Adipose tissue (tissue), 3 donors: ENCODE results near the gene ATRX. TPM values are rescaled to one million over a fixed set of nuclear protein-coding genes. Genes with fewer than 3 reads are reported as not detected.
"Not testable (repeated sequence)": the region's sequence is repeated elsewhere in the genome, so short reads cannot be mapped to it uniquely, and the experiment has no call there.

ENCODE experiments used
- H3K27ac ChIP-seq: one replicate; pipeline ENCODE4 v1.5.1; 2013; ENCODE audit warnings: low read depth, low read length
- WGBS, 3 donors: extraction: QIAGEN DNeasy Blood & Tissue Kit; methylation state at CpG; one replicate each; pipeline ENCODE4 v1.1.7; 2013; 5-methylcytosine and 5-hydroxymethylcytosine counted together
- polyA plus RNA-seq, 3 donors: library from polyadenylated mRNA; stranded (reverse); fragments of 200-250 nt; gene quantifications; one replicate each; pipeline ENCODE4 v1.2.3, GENCODE V29; 2013
- donor health status: healthy with polysubstance abuse.
- donor health status: Bipolar disorder and iron deficiency.
- donor health status: healthy.

The ATRX gene, protein sequence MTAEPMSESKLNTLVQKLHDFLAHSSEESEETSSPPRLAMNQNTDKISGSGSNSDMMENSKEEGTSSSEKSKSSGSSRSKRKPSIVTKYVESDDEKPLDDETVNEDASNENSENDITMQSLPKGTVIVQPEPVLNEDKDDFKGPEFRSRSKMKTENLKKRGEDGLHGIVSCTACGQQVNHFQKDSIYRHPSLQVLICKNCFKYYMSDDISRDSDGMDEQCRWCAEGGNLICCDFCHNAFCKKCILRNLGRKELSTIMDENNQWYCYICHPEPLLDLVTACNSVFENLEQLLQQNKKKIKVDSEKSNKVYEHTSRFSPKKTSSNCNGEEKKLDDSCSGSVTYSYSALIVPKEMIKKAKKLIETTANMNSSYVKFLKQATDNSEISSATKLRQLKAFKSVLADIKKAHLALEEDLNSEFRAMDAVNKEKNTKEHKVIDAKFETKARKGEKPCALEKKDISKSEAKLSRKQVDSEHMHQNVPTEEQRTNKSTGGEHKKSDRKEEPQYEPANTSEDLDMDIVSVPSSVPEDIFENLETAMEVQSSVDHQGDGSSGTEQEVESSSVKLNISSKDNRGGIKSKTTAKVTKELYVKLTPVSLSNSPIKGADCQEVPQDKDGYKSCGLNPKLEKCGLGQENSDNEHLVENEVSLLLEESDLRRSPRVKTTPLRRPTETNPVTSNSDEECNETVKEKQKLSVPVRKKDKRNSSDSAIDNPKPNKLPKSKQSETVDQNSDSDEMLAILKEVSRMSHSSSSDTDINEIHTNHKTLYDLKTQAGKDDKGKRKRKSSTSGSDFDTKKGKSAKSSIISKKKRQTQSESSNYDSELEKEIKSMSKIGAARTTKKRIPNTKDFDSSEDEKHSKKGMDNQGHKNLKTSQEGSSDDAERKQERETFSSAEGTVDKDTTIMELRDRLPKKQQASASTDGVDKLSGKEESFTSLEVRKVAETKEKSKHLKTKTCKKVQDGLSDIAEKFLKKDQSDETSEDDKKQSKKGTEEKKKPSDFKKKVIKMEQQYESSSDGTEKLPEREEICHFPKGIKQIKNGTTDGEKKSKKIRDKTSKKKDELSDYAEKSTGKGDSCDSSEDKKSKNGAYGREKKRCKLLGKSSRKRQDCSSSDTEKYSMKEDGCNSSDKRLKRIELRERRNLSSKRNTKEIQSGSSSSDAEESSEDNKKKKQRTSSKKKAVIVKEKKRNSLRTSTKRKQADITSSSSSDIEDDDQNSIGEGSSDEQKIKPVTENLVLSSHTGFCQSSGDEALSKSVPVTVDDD (N-terminal part only)
- 10 to 100 TPM in 2 of 3 donors, 1 to 10 TPM in 1; 9.8 to 13.7 (median 12.1) TPM for polyA plus RNA-seq

DNA sequence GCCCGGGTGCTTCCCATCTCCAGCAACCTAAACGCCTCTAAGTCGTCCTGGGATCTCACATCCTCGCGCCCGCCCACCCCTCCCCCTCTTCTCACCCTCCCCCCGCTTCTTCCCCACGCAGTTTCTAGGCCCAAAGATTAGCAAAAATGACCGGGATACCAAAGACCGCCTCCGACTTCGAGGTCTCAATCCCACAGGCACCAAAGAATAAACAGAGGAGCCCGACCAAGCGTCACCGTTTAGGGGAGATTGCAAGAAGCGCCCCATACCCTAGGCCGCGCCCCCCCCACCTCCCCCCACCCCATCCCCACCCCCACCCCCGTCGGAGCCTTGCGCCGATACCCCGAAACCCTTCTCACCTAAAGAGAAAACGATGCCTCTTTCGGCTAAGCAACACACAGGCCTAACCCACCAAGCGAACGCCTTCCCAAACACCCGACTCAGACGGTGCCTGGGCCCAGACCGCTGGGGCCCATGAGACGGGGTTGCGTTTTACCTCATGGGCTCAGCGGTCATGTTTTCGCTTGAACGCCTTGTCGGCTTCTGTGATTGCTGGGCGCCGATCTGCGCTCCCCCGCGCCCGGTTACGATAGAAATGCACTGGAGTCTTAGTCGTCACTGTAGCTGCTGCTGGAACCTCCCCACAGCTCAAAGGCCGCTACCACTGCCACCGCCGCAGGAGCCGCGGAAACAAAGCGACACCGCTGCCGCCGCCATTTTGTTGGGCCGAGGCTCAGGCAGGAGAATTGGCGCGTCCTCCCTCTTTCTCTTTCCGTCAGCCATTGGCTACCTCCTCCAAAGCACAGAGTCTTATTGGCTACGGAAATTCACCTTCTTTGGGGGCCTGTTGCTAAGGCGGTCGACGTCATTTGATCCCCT is at the start of gene ATRX:
TSS of gene ATRX (minus strand) at position 731 of the 879 bp plus-strand sequence. CDS start at position 516, 215 bp downstream.
- no peak within 1 kb of the TSS for H3K27ac ChIP-seq
- 0 to 33% (median 0%) methylated on average over 49 to 59 of the region's 61 CpGs for WGBS, 3 donors

DNA sequence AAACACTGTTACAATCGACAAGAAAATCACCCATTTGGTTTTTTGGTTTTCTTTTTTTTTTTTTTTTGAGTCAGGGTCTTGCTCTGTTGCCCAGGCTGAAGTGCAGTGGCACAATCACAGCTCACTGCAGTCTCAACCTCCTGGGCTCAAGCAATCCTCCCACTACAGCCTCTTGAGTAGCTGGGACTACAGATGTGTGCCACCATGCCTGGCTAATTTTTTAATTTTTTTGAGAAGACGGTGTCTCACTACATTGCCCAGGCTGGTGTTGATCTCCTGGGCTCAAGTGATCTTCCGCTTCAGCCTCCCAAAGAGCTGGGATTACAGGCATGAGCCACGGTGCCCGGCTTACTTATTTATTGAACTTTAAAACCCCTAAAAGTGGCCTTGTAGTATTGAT is 45.5 kb upstream of the ATRX start:
- WGBS, 3 donors: 77 to 99% (median 88%) methylated on average over 5 of the region's 5 CpGs
- H3K27ac ChIP-seq: not testable (repeated sequence)

DNA sequence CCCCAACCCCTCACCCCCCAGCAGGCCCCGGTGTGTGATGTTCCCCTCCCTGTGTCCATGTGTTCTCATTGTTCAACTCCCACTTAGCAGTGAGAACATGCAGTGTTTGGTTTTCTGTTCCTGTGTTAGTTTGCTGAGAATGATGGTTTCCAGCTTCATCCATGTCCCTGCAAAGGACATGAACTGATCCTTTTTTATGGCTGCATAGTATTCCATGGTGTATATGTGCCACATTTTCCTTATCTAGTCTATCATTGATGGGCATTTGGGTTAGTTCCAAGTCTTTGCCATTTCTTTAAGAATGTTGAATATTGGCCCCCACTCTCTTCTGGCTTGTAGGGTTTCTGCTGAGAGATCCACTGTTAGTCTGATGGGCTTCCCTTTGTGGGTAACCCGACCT is 36.0 kb upstream of the ATRX start:
- not testable (repeated sequence) for H3K27ac ChIP-seq
- WGBS, 3 donors: 89 to 100% (median 97%) methylated on average over 2 of the region's 2 CpGs

DNA sequence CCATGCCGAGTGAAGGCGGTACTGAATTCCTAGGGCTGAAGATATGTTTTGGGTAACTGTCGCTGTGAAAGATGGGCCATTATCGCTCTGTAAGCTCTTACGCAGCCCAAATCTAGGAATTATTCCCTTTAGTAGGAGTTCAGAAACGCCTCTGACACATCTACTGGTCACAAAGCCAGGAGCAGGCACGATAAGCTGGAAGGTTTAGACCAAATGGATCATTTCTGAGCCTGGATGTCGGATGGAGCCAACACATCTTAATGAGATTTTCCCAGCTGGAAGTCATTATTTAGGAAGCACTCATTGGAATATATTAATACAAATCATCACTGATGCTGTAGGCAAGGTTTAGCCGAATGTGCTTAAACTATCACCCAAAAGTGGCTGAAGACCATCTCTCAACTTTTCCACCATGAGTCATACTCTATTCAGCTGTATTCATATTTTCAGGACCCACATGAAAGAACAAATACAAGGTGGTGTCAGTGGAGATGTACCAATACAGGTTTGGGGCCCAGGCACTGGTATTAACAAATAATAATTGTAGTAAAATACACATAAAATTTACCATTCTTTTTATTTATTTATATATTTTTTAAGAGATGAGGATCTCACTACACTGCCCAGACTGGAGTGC is 34.2 kb upstream of the ATRX start:
- WGBS, 3 donors: 70 to 89% (median 77%) methylated on average over 9 of the region's 9 CpGs
- no peak overlapping the region for H3K27ac ChIP-seq

DNA sequence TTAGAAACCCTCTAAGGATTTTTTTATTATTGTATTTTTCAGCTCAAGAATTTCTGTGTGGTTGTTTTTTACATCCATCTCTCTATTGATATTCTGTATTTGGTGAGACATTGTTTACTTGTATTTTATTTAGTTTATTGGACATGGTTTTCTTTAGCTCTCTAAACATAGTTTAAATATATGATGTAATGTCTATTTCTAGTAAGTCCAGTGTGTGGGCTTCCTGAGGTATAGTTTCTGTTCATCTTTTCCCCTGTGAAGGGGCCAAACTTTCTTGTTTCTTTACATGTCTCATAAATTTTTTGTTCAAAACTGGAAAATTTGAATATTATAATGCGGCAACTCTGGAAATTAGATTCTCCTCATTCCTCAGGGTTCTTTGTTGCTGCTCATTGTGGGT is 28.2 kb upstream of the ATRX start:
- H3K27ac ChIP-seq: no peak overlapping the region
- 98 to 100% (median 100%) methylated on average over 1 of the region's 1 CpG for WGBS, 3 donors

DNA sequence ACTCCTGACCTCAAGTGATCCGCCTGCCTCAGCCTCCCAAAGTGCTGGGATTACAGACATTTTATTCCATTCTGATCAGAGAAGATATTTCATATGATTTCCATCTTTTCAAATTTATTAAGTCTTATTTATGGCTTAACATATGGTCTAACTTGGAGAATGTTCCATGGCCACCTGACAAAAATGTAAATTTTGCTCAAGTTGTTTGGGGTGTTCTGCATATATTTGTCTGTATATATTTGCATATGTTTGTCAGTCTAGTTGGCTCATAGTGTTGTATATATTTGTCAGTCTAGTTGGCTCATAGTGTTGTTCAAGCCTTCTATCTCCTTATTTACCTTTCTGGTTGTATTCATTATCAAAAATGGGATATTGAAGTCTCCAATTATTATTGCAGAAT is 16.2 kb upstream of the ATRX start:
- WGBS, 3 donors: 75 to 100% (median 88%) methylated on average over 1 of the region's 1 CpG
- no peak overlapping the region for H3K27ac ChIP-seq

DNA sequence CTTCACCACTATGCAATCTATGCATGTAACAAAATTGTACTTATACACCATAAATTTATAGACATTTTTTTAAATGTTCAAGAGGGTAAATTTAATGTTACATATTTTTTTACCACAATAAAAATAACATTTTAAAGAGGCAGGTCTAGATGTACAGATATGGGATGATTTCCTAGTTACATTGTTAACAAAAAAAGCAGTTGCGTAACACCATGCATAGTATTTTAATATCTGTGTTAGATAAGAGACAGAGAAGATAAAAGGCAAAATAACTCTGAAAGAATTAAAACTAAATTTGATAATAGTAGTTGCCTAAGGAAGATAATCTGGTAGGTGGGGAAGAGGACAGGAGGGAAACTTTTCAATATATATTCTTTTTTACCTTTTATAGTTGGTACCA is 9.1 kb upstream of the ATRX start:
- 91 to 94% (median 92%) methylated on average over 1 of the region's 1 CpG for WGBS, 3 donors

DNA sequence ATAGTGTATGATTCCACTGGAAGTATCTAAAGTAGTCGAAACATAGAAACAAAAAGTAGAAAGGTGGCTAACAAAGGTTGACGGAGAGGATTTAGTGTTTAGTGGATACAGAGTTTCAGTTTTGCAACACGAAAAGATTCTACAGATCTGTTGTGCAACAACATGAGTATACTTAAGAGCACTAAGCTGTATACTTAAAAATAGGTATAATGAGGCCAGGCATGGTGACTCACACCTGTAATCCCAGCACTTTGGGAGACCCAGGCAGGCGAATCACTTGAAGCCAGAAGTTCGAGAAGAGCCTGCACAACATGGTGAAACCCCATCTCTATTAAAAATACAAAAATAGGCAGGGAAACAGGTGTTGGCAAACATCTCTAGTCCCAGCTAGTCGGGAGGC is 7.9 kb upstream of the ATRX start:
- WGBS, 3 donors: 84 to 93% (median 89%) methylated on average over 6 of the region's 6 CpGs
- no peak overlapping the region for H3K27ac ChIP-seq

More for the DNA sequence above, 9.1 kb upstream of the ATRX start:
- no peak overlapping the region for H3K27ac ChIP-seq

DNA sequence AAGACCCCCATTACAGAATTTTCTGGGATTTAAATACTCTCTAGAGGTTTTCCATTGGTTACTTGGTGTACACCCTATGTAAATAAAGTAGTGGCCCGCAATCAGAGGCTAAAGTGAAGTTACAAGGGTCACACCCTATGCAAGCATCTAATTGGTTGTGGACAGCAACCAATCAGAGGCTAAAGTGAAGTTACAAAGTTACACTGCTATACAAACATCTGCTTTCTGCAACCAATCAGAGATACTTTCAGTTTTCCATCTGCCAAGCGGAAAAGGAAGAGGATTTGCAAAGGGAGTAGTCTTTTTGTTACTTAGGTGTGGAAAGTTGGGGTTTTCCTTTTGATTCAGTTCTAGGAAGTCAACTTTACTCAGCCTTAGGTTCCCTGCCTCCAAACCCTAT is 2.0 kb upstream of the ATRX start:
- 14 to 69% (median 49%) methylated on average over 2 of the region's 2 CpGs for WGBS, 3 donors
- no peak overlapping the region for H3K27ac ChIP-seq

DNA sequence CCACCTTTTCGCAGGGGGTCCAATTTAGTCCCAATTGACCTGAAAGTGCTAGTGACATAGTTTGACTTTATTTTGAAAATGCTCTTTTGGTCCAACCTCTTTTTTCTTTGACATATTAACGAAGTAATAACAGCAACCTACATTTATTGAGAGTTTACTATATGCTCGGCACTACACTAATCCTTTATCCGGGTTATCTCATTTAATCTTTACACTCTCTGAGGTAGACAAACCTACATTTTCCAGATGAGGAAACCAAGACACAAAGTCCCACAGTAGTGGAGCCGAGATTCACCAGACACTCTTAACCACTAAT is 307 bp upstream of the ATRX start:
- 18 to 40% (median 27%) methylated on average over 5 of the region's 5 CpGs for WGBS, 3 donors
- H3K27ac ChIP-seq: no peak overlapping the region

DNA sequence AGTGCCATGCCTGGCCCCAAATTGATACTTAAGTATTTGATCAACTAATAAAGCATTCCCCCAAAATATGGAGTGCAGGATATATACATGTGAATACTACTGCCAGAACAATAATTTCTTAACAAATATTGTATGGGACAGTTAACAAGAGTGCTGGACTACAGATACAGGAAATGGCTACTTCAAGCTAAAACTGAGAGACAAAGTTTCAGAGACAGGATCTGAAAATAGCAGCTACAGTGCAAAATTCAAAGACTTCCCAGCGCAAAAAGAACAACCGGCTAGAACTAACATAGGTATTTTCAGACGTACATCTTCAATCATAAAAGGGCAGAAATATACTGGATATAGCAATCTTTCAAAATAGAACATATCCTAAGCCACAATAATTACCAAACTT is 6.3 kb downstream of the ATRX start:
- 39 to 68% (median 55%) methylated on average over 3 of the region's 3 CpGs for WGBS, 3 donors
- no peak overlapping the region for H3K27ac ChIP-seq

DNA sequence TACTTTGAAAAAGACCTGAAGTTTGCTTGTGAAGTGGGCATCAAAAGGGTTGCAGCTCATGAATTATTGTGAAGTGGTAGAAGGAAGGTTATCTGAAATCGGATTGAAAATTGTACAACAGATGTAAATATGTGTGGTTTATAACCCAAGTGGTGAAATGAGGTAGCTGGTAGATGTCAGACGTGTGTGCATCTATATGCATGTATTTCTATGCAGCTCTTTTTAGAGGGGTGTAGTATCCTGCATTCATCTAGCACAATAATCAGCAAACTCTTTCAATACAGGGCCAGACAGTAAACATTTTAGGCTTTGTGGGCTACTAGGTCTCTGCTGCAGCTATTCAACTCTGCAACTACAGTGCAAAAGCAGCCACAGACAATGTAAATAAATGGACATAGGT is 9.4 kb downstream of the ATRX start:
- no peak overlapping the region for H3K27ac ChIP-seq
- WGBS, 3 donors: 30 to 51% (median 36%) methylated on average over 2 of the region's 2 CpGs

DNA sequence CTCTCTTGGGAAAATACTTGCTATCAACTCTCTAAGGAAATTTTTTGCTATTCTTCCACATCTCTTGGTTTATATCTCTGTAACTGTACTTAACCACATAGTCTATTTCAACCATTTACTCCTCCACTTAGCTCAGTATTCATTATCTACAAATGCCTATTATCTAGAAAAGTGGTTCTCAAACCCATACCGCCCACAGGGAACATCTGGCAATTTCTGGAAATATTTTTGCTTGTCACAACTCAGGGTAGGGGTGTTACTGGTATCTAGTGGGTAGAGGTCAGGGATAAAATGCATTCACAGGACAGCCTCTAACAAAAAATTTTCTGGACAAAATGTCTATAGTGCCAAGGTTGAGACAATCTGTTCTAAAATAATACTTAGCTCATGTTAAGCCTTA is 14.4 kb downstream of the ATRX start:
- 72 to 84% (median 79%) methylated on average over 1 of the region's 1 CpG for WGBS, 3 donors
- no peak overlapping the region for H3K27ac ChIP-seq

DNA sequence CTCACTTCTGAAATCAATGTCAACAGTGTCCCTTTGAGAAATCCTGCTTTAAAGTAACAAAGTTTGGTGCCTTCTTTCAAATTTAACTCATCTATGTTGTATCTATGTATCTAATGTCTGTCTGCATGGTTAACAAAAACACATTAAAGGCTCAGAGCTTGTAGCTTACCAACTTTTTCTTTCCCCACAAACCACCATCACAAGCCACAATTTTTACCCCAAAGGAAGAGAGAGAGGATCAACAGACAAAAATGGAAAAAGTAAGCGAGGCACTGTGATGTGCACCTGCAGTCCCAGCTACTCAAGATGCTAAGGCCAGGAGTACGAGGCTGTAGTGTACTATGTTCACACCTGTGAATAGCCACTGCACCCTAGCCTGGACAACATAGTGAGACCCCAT is 17.2 kb downstream of the ATRX start:
- H3K27ac ChIP-seq: no peak overlapping the region
- 59 to 87% (median 73%) methylated on average over 2 of the region's 2 CpGs for WGBS, 3 donors

DNA sequence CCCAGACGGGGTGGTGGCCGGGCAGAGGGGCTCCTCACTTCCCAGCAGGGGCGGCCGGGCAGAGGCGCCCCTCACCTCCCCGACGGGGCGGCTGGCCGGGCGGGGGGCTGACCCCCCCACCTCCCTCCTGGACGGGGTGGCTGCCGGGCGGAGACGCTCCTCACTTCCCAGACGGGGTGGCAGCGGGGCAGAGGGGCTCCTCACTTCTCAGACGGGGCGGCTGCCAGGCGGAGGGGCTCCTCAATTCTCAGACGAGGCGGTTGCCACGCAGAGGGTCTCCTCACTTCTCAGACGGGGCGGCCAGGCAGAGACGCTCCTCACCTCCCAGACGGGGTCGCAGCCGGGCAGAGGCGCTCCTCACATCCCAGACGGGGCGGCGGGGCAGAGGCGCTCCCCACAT is 19.8 kb downstream of the ATRX start:
- not testable (repeated sequence) for H3K27ac ChIP-seq
- 98% methylated on average over 17 to 23 of the region's 33 CpGs for WGBS, 3 donors

DNA sequence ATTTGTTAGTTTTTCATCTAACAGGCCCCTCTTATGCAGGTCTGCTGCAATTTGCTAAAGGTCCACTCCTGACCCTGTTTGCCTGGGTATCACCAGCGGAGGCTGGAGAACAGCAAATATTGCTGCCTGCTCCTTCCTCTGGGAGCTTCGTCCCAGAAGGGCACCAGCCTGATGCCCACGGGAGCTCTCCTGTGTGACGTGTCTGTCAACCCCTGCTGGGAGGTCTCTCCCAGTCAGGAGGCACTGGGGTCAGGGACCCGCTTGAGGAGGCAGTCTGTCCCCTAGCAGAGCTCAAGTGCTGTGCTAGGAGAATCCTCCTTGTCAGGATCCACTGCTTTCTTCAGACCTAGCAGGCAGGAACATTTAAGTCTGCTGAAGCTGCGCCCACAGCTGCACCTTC is 30.5 kb downstream of the ATRX start:
- WGBS, 3 donors: 81 to 100% (median 90%) methylated on average over 6 of the region's 6 CpGs

DNA sequence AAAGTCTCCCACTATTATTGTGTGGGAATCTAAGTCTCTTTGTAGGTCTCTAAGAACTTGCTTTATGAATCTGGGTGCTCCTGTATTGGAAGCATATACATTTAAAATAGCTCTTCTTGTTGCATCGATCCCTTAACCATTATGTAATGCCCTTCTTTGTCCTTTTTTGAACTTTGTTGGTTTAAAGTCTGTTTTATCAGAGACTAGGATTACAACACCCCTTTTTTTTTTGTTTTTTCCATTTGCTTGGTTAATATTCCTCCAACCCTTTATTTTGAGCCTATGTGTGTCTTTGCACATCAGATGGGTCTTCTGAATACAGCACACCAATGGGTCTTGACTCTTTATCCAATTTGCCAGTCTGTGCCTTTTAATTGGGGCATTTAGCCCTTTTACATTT is 32.1 kb downstream of the ATRX start:
- WGBS, 3 donors: 67 to 92% (median 88%) methylated on average over 1 of the region's 1 CpG
- H3K27ac ChIP-seq: not testable (repeated sequence)

More for the DNA sequence above, 30.5 kb downstream of the ATRX start:
- no peak overlapping the region for H3K27ac ChIP-seq
